OCI-LY3 (cell line): ENCODE data around the gene LACTB.

Experiments used
- CTCF ChIP-seq: fragments of 200-600, 300-600 bp; sonication (generic); IDR thresholded peaks from 2 replicates; pipeline ENCODE4 v1.5.1; 2014; ENCODE audit warnings: antibody characterized with exemption, low read length, low read depth
- EZH2phosphoT487 ChIP-seq: fragments of 200-600 bp; shearing (Covaris generic); IDR thresholded peaks from 2 replicates; pipeline ENCODE4 v1.6.1; 2018; ENCODE audit warnings: antibody characterized with exemption, mixed run types, low read depth

GRCh38 chr15:63086271-63086670 lies 35.4 kb upstream of the LACTB start:
- TF ChIP-seq CTCF (no peak), EZH2phosphoT487 (no peak)
